Measurements from ENCODE around the gene GMPS. TPM values are rescaled to one million over a fixed set of nuclear protein-coding genes. Genes with fewer than 3 reads are reported as not detected.

The GMPS gene
- total RNA-seq, 1 experiment from 2014 or later: 119 TPM

DNA sequence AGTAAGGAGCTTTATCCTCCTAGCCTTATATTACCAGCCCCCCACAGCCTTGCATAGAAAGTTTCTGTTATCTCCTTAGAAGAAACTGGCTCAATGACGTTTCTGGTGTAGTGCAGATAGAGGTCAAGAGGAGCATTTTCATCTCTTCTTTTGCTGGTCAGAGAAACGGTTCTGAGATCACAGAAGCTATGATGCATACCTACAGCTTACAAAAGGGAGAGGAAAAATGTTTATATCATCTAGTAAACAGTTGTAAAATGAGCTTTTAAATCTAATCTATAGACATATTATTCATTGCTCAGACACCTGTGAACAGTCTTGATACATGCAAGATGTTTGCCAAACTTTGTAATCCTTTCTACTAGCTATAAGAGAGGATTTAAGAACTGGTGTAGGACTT lies 68.0 kb downstream of the GMPS start:
- Histone ChIP-seq H3K4me1 (ENCODE audit: control insufficient read depth in 1 of 2, insufficient read depth in 2 of 2, low read length in 2 of 2) (no peaks in the 10 kb centered on the region), H3K27ac (ENCODE audit: low read depth, low read length) (no peak overlapping the region), H3K27me3 (ENCODE audit: insufficient read depth, low read length) (no peaks in the 10 kb centered on the region), H3K9ac (ENCODE audit: low read length) (no peak overlapping the region), H3K36me3 (ENCODE audit: control insufficient read depth in 1 of 2, insufficient read depth in 2 of 2, low read length in 2 of 2) (peaks cover 22 to 31% of the 10 kb centered on the region in 2 experiments), H3K9me3 (ENCODE audit: control insufficient read depth in 1 of 2, insufficient read depth in 1 of 2, low read depth in 1 of 2, low read length in 2 of 2) (no peaks in the 10 kb centered on the region), H4K20me1 (ENCODE audit: insufficient read depth) (no peaks in the 10 kb centered on the region), H3K4me3 (replicated peaks in 1 of 2; ENCODE audit: low read depth in 1 of 2, low read length in 2 of 2) (no peak overlapping the region), H3K79me2 (ENCODE audit: insufficient read depth, low read length) (no peaks in the 10 kb centered on the region), H3K4me2 (ENCODE audit: low read length) (no peak overlapping the region), H2AFZ (ENCODE audit: low read depth, low read length, poor library complexity, severe bottlenecking) (no peak overlapping the region), H3K9me2 (ENCODE audit: insufficient read depth) (no peaks in the 10 kb centered on the region)
- no peak for DNase-seq (ENCODE audit: low read depth, low spot score)
- ATAC-seq: no peak
- ChIA-PET CTCF (no interaction called here), RAD21 (ENCODE audit: low non-redundant PET in 1 of 2, low total read pairs in 2 of 2, uncharacterized antibody in 2 of 2, unreplicated experiment in 2 of 2) (no interaction called here), POLR2A (no interaction called here)
- TF ChIP-seq JUND (IDR thresholded peaks at IDR 0.05): no peak
- TF ChIP-seq POLR2A (IDR thresholded peaks at IDR 0.05; ENCODE audit: borderline replicate concordance, extremely low read depth, insufficient read depth, insufficient read length): no peak
- intact Hi-C loops (cut with micrococcal nuclease): no loop called here
- BruUV-seq (replicated peaks): no TSS peak

DNA sequence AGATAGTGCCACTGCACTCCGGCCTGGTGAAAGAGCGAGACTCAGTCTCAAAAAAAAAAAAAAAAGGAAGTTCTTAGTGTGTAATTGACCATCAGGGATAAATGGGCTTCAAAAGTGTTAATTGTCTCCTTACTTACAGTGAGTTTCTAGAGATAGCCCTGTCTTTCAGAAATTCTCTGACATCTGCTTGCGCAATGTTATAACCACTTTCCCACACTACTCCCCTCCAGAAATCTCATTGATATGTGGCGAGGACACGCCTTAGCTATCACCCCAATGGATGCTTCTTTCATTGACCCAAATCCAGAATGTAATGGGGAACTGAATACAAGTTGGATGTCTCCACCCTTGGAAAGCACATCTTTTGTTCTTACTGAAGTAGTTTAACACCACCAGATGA lies 70.9 kb downstream of the GMPS start:
- intact Hi-C loops (cut with micrococcal nuclease): no loop called here
- no TSS peak for BruUV-seq (replicated peaks)
- ATAC-seq: no peak

More for the DNA sequence above, 70.9 kb downstream of the GMPS start:
- H2AFZ ChIP-seq (ENCODE audit: low read depth, low read length, poor library complexity, severe bottlenecking): no peak overlapping the region
- H3K9me3 ChIP-seq (ENCODE audit: control insufficient read depth in 1 of 2, insufficient read depth in 1 of 2, low read depth in 1 of 2, low read length in 2 of 2): no peaks in the 10 kb centered on the region
- H3K27ac ChIP-seq (ENCODE audit: low read depth, low read length): no peak overlapping the region
- no peaks in the 10 kb centered on the region for H4K20me1 ChIP-seq (ENCODE audit: insufficient read depth)
- ChIA-PET RAD21 (ENCODE audit: low non-redundant PET in 1 of 2, low total read pairs in 2 of 2, uncharacterized antibody in 2 of 2, unreplicated experiment in 2 of 2) (no interaction called here), POLR2A (no interaction called here), CTCF (interaction anchor here (2.3 kb wide), 1 partner anchor 10 kb away, joined by 8 read pairs; no protein-coding TSS in a partner anchor)
- TF ChIP-seq, protein P1, sequence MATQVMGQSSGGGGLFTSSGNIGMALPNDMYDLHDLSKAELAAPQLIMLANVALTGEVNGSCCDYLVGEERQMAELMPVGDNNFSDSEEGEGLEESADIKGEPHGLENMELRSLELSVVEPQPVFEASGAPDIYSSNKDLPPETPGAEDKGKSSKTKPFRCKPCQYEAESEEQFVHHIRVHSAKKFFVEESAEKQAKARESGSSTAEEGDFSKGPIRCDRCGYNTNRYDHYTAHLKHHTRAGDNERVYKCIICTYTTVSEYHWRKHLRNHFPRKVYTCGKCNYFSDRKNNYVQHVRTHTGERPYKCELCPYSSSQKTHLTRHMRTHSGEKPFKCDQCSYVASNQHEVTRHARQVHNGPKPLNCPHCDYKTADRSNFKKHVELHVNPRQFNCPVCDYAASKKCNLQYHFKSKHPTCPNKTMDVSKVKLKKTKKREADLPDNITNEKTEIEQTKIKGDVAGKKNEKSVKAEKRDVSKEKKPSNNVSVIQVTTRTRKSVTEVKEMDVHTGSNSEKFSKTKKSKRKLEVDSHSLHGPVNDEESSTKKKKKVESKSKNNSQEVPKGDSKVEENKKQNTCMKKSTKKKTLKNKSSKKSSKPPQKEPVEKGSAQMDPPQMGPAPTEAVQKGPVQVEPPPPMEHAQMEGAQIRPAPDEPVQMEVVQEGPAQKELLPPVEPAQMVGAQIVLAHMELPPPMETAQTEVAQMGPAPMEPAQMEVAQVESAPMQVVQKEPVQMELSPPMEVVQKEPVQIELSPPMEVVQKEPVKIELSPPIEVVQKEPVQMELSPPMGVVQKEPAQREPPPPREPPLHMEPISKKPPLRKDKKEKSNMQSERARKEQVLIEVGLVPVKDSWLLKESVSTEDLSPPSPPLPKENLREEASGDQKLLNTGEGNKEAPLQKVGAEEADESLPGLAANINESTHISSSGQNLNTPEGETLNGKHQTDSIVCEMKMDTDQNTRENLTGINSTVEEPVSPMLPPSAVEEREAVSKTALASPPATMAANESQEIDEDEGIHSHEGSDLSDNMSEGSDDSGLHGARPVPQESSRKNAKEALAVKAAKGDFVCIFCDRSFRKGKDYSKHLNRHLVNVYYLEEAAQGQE (IDR thresholded peaks at IDR 0.05; ENCODE audit: low read depth): no peak
- TF ChIP-seq ELF1 (IDR thresholded peaks at IDR 0.05; ENCODE audit: borderline replicate concordance, low read depth): no peak
- TF ChIP-seq, protein P2, sequence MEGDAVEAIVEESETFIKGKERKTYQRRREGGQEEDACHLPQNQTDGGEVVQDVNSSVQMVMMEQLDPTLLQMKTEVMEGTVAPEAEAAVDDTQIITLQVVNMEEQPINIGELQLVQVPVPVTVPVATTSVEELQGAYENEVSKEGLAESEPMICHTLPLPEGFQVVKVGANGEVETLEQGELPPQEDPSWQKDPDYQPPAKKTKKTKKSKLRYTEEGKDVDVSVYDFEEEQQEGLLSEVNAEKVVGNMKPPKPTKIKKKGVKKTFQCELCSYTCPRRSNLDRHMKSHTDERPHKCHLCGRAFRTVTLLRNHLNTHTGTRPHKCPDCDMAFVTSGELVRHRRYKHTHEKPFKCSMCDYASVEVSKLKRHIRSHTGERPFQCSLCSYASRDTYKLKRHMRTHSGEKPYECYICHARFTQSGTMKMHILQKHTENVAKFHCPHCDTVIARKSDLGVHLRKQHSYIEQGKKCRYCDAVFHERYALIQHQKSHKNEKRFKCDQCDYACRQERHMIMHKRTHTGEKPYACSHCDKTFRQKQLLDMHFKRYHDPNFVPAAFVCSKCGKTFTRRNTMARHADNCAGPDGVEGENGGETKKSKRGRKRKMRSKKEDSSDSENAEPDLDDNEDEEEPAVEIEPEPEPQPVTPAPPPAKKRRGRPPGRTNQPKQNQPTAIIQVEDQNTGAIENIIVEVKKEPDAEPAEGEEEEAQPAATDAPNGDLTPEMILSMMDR (IDR thresholded peaks at IDR 0.05 in 2 of 3, conservative IDR thresholded peaks at IDR 0.05 in 1 of 3; ENCODE audit: borderline replicate concordance in 1 of 3, insufficient read depth in 1 of 3, low read depth in 2 of 3, low read length in 2 of 3): no peak
- no peak for TF ChIP-seq FOSL1 (IDR thresholded peaks at IDR 0.05; ENCODE audit: low read depth)
- no peak for TF ChIP-seq JUND (IDR thresholded peaks at IDR 0.05)
- TF ChIP-seq TCF7L2 (IDR thresholded peaks at IDR 0.05; ENCODE audit: borderline replicate concordance, extremely low read depth, insufficient read depth, insufficient read length): no peak
- TF ChIP-seq SIN3A (IDR thresholded peaks at IDR 0.05; ENCODE audit: low read depth): no peak
- TF ChIP-seq, protein P3, sequence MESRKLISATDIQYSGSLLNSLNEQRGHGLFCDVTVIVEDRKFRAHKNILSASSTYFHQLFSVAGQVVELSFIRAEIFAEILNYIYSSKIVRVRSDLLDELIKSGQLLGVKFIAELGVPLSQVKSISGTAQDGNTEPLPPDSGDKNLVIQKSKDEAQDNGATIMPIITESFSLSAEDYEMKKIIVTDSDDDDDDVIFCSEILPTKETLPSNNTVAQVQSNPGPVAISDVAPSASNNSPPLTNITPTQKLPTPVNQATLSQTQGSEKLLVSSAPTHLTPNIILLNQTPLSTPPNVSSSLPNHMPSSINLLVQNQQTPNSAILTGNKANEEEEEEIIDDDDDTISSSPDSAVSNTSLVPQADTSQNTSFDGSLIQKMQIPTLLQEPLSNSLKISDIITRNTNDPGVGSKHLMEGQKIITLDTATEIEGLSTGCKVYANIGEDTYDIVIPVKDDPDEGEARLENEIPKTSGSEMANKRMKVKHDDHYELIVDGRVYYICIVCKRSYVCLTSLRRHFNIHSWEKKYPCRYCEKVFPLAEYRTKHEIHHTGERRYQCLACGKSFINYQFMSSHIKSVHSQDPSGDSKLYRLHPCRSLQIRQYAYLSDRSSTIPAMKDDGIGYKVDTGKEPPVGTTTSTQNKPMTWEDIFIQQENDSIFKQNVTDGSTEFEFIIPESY (IDR thresholded peaks at IDR 0.05; ENCODE audit: extremely low read depth, insufficient replicate concordance, low read length): no peak
- TF ChIP-seq CEBPB (IDR thresholded peaks at IDR 0.05; ENCODE audit: low read depth): no peak
- peaks cover 10 to 26% of the 10 kb centered on the region in 2 experiments for H3K36me3 ChIP-seq (ENCODE audit: control insufficient read depth in 1 of 2, insufficient read depth in 2 of 2, low read length in 2 of 2)
- H3K9ac ChIP-seq (ENCODE audit: low read length): no peak overlapping the region
- no peak overlapping the region for H3K4me2 ChIP-seq (ENCODE audit: low read length)
- no peaks in the 10 kb centered on the region for H3K9me2 ChIP-seq (ENCODE audit: insufficient read depth)
- H3K4me1 ChIP-seq (ENCODE audit: control insufficient read depth in 1 of 2, insufficient read depth in 2 of 2, low read length in 2 of 2): no peaks in the 10 kb centered on the region
- no peak overlapping the region for H3K4me3 ChIP-seq (replicated peaks in 1 of 2; ENCODE audit: low read depth in 1 of 2, low read length in 2 of 2)
- H3K79me2 ChIP-seq (ENCODE audit: insufficient read depth, low read length): no peaks in the 10 kb centered on the region
- H3K27me3 ChIP-seq (ENCODE audit: insufficient read depth, low read length): no peaks in the 10 kb centered on the region
- DNase-seq (ENCODE audit: low read depth, low spot score): no peak
